HepG2 (cell line): ENCODE measurements around the gene BMP6. TPM values are rescaled to one million over a fixed set of nuclear protein-coding genes. Genes with fewer than 3 reads are reported as not detected.

ENCODE experiments used
- ATAC-seq: fragments of 200-7000 bp; cut with Tn5 transposase; 3 replicates; pipeline ENCODE4 v1.9.1; 2020; ENCODE audit warnings: mild to moderate bottlenecking, moderate library complexity
- BruUV-seq: library from RNA; stranded (reverse); fragments of 400-500 nt; replicated peaks from 2 replicates; lab custom pipeline; 2021; lab: Mats Ljungman, UMichigan
- CTCF ChIA-PET: fragments of 300-600 bp; formaldehyde crosslinking; extraction: SDS; loops from one replicate; lab custom pipeline; 2021; ENCODE audit warnings: low total read pairs, inconsistent platforms, low intra/inter-chr PET ratio; lab: Yijun Ruan, JAX
- POLR2A ChIA-PET: fragments of 350-600 bp; sonication (Branson Sonifier 250); formaldehyde crosslinking; loops from one replicate; lab custom pipeline; 2020; ENCODE audit warnings: antibody characterized with exemption, inconsistent platforms; lab: Yijun Ruan, JAX
- DNase-seq: peaks from one replicate; pipeline ENCODE4 v3.0.0-alpha.2; 2015; ENCODE audit warnings: low spot score
- FAIRE-seq: peaks from 3 replicates; lab custom pipeline; 2011; peaks lifted over from hg19 to GRCh38; lab: Jason Lieb, UNC
- H2AFZ ChIP-seq: one replicate; pipeline ENCODE4 v1.6.1; 2011; ENCODE audit warnings: low read length, inconsistent platforms
- H3K27ac ChIP-seq: fragments of 300-600 bp; 3 replicates; pipeline ENCODE4 v1.8.0; 2011; ENCODE audit warnings: mixed run types, mild to moderate bottlenecking, mixed read lengths, low read length, inconsistent platforms; ENCODE audit not compliant: insufficient read depth; ENCODE audit errors: extremely low read length
- H3K27me3 ChIP-seq, 2 experiments: fragments of 200-600 bp in 1 of 2; 2 replicates in 1 of 2; 3 replicates in 1 of 2; pipeline versions ENCODE4 v1.6.0 to v1.8.0; 2011; ENCODE audit warnings: low read length in 2 of 2, mild to moderate bottlenecking in 2 of 2, moderate library complexity in 2 of 2, inconsistent platforms in 1 of 2; ENCODE audit not compliant: insufficient read depth in 2 of 2, control insufficient read depth in 1 of 2
- H3K36me3 ChIP-seq, 2 experiments: fragments of 200-600 bp in 1 of 2; replicated peaks in 1 of 2; 2 replicates in 1 of 2; 3 replicates in 1 of 2; pipeline versions ENCODE4 v1.5.1 to v1.8.0; 2011; ENCODE audit warnings: low read length in 2 of 2, inconsistent platforms in 1 of 2; ENCODE audit not compliant: insufficient read depth in 2 of 2, control insufficient read depth in 1 of 2
- H3K4me1 ChIP-seq: 2 replicates; pipeline ENCODE4 v1.5.1; 2012; ENCODE audit warnings: low read length, inconsistent platforms; ENCODE audit not compliant: insufficient read depth
- H3K4me2 ChIP-seq: 2 replicates; pipeline ENCODE4 v1.6.0; 2011; ENCODE audit warnings: low read depth, low read length, inconsistent platforms
- H3K4me3 ChIP-seq, 3 experiments: fragments of 200-600 bp in 1 of 3; sonication (generic), shearing (Covaris generic) in 1 of 3; replicated peaks in 1 of 3; 2 replicates each; pipeline ENCODE4 v1.5.1; 2011 to 2016; ENCODE audit warnings: low read length in 3 of 3, inconsistent platforms in 2 of 3, low read depth in 2 of 3, mild to moderate bottlenecking in 2 of 3, control low read depth in 1 of 3, mixed read lengths in 1 of 3; ENCODE audit not compliant: insufficient read depth in 1 of 3
- H3K79me2 ChIP-seq: one replicate; pipeline ENCODE4 v1.6.1; 2011; ENCODE audit warnings: low read length, inconsistent platforms; ENCODE audit not compliant: insufficient read depth
- H3K9ac ChIP-seq: 2 replicates; pipeline ENCODE4 v1.6.0; 2011; ENCODE audit warnings: mild to moderate bottlenecking, low read depth, low read length, inconsistent platforms; ENCODE audit not compliant: insufficient read depth
- H3K9me3 ChIP-seq: 2 replicates; pipeline ENCODE4 v1.5.1; 2012; ENCODE audit warnings: mild to moderate bottlenecking, low read length
- H4K20me1 ChIP-seq: 2 replicates; pipeline ENCODE4 v1.6.0; 2011; ENCODE audit warnings: inconsistent platforms, mild to moderate bottlenecking, low read length, moderate library complexity; ENCODE audit not compliant: insufficient read depth
- EED ChIP-seq: sonication (generic); formaldehyde crosslinking; IDR thresholded peaks from 2 replicates; pipeline ENCODE4 v1.5.0; 2020; ENCODE audit warnings: mild to moderate bottlenecking, missing genetic modification reagents
- MED8 ChIP-seq: sonication (generic); formaldehyde crosslinking; IDR thresholded peaks from 2 replicates; pipeline ENCODE4 v1.8.1; 2023; ENCODE audit warnings: mild to moderate bottlenecking, missing genetic modification reagents; ENCODE audit not compliant: insufficient replicate concordance
- MLX ChIP-seq: IDR thresholded peaks from 2 replicates; pipeline ENCODE4 v1.6.1; 2016
- POLR2A ChIP-seq, 2 experiments: IDR thresholded peaks; 2 replicates each; pipeline ENCODE4 v1.6.1; 2011; ENCODE audit warnings: low read depth in 2 of 2, low read length in 2 of 2, mild to moderate bottlenecking in 1 of 2, moderate library complexity in 1 of 2; ENCODE audit not compliant: insufficient read depth in 1 of 2
- RBM22 ChIP-seq: fragments of 200-400 bp; formaldehyde crosslinking; optimal IDR thresholded peaks from 2 replicates; pipeline ENCODE3; 2017; ENCODE audit warnings: mild to moderate bottlenecking, low read length, moderate library complexity
- RFX1 ChIP-seq: fragments of 450-650 bp; IDR thresholded peaks from 2 replicates; pipeline ENCODE4 v1.6.1; 2017
- RFX3 ChIP-seq: IDR thresholded peaks from 2 replicates; pipeline ENCODE4 v1.6.1; 2016; ENCODE audit warnings: missing biosample characterization, missing genetic modification reagents
- ZNF503 ChIP-seq: sonication (generic); formaldehyde crosslinking; IDR thresholded peaks from 2 replicates; pipeline ENCODE4 v1.4.0; 2020; ENCODE audit warnings: missing genetic modification reagents
- WGBS: methylation state at CpG from one replicate; pipeline ENCODE4 v1.1.6; 2017; ENCODE audit warnings: low lambda C conversion rate; 5-methylcytosine and 5-hydroxymethylcytosine counted together
- in situ Hi-C: cut with HindIII; loops from 2 replicates; pipeline ENCODE4 v1.10.0; 2017; ENCODE audit warnings: low pct_unique_long_range_greater_than_20kb; ENCODE audit not compliant: extremely low pct_ligation_motif_present
- intact Hi-C: fragments of 100-400 bp; cut with micrococcal nuclease; formaldehyde crosslinking; loops from one replicate; pipeline ENCODE4 v1.10.0; 2022; ENCODE audit not compliant: unreplicated experiment
- polyA plus RNA-seq, 8 experiments: library from polyadenylated mRNA; depleted of rRNA in 3 of 8; stranded (reverse) in 7 of 8; unstranded in 1 of 8; fragments of >200 nt; fragmentation: Illumina TruSeq in 4 of 8; extraction: Trizol in 4 of 8; gene quantifications; 2 replicates each; pipeline versions ENCODE4 v1.2.1 to v1.2.3, GENCODE V29; 2011 to 2016; ENCODE audit warnings: low read depth in 4 of 8, missing spikeins in 1 of 8, mixed read lengths in 1 of 8; ENCODE audit not compliant: insufficient read depth in 1 of 8
- total RNA-seq, 5 experiments: library from RNA; depleted of rRNA; stranded (reverse); fragments of >200 nt; fragmentation: Illumina TruSeq; extraction: Trizol; gene quantifications; 2 replicates each; pipeline ENCODE4 v1.2.3, GENCODE V29; 2016; ENCODE audit warnings: low read depth in 1 of 5

Gene BMP6
- total and polyA plus RNA-seq, 2 of the 13 experiments (the other 11 are each of a cell fraction or from before 2014, with no cell fraction given) = 0.09 to 0.18 TPM

- POLR2A ChIA-PET = no interaction called here
- H3K36me3 ChIP-seq = peaks cover 60 to 87% of the 10 kb centered on the region in 2 experiments
- DNase-seq (no peak), ATAC-seq (no peak)
- H3K4me1 ChIP-seq = peaks cover 36% of the 10 kb centered on the region
- no peaks in the 10 kb centered on the region for H3K27me3 ChIP-seq
- TF ChIP-seq POLR2A (IDR thresholded peaks at IDR 0.05; ENCODE audit: insufficient read depth in 1 of 2, low read depth in 2 of 2, low read length in 2 of 2) (peak in 1 of 2 experiments; percentile 29; a peak in 1 of 4 replicates), MED8 (CRISPR knock-in tag) (no peak)
- TF ChIP-seq, all 625 proteins: peak for 1
- Histone ChIP-seq H3K79me2 (peaks cover 39% of the 10 kb centered on the region), H2AFZ (no peak overlapping the region), H3K4me2 (no peak overlapping the region), H3K27ac (no peak overlapping the region), H3K9me3 (no peaks in the 10 kb centered on the region), H4K20me1 (peaks cover 34% of the 10 kb centered on the region), H3K4me3 (no peak overlapping the region), H3K9ac (no peak overlapping the region)
- BruUV-seq = no TSS peak
- intact Hi-C loops (loop anchor here (5.0 kb wide), 1 partner anchor 179 kb away; no protein-coding TSS in a partner anchor), in situ Hi-C loops (no loop called here)
- CTCF ChIA-PET = no interaction called here
- FAIRE-seq = no peak
- 89% methylated on average over 4 of the region's 4 CpGs for WGBS
Observed at GRCh38 chr6:7901780-7902179, 175.9 kb downstream of the BMP6 start.

- H3K79me2 ChIP-seq = peaks cover 44% of the 10 kb centered on the region
- H3K4me1 ChIP-seq = peaks cover 40% of the 10 kb centered on the region
- POLR2A ChIA-PET = no interaction called here
- no peaks in the 10 kb centered on the region for H3K9me3 ChIP-seq
- no peak overlapping the region for H2AFZ ChIP-seq
- H3K27me3 ChIP-seq = no peaks in the 10 kb centered on the region
- intact Hi-C loops = loop anchor here (5.0 kb wide), 1 partner anchor 180 kb away; no protein-coding TSS in a partner anchor
- H3K4me3 ChIP-seq = no peak overlapping the region
- no peak overlapping the region for H3K9ac ChIP-seq
- WGBS = 96% methylated on average over 8 of the region's 8 CpGs
- TF ChIP-seq ZNF503 (CRISPR knock-in tag) (no peak), RBM22 (peak; percentile 78), MLX (CRISPR knock-in tag) (no peak), EED (CRISPR knock-in tag) (0 out of 2 replicates have a peak, but pooled peaks have one; percentile 13), RFX3 (CRISPR knock-in tag) (no peak), RFX1 (no peak)
- peaks cover 60 to 85% of the 10 kb centered on the region in 2 experiments for H3K36me3 ChIP-seq
- ATAC-seq = no peak
- H4K20me1 ChIP-seq = peaks cover 39% of the 10 kb centered on the region
- in situ Hi-C loops = no loop called here
- no TSS peak for BruUV-seq
- no peak for FAIRE-seq
- DNase-seq = no peak
- CTCF ChIA-PET = no interaction called here
- no peak overlapping the region for H3K27ac ChIP-seq
- H3K4me2 ChIP-seq = no peak overlapping the region
Observed at GRCh38 chr6:7902221-7902620, 176.3 kb downstream of the BMP6 start.
